CD4-positive, alpha-beta T cell treated with Interleukin-6 at 100 ng/mL for 8 hours (primary cell): ENCODE data around the gene TEAD1.
"Not testable (repeated sequence)": the region's sequence is repeated elsewhere in the genome, so short reads cannot be mapped to it uniquely, and the experiment has no call there.

Source experiments
- DNase-seq: peaks from one replicate; pipeline ENCODE4 v3.0.0-alpha.2; 2020; ENCODE audit warnings: mixed read lengths, low spot score

The TEAD1 gene

GRCh38 chr11:12864316-12865156 is 190.3 kb downstream of the TEAD1 start:
- DNase-seq = no peak

GRCh38 chr11:12865863-12866595 is 191.8 kb downstream of the TEAD1 start:
- DNase-seq = no peak

GRCh38 chr11:12867531-12867930 is 193.3 kb downstream of the TEAD1 start:
- DNase-seq = no peak

GRCh38 chr11:12868315-12869073 is 194.3 kb downstream of the TEAD1 start:
- DNase-seq = no peak

GRCh38 chr11:12871241-12871640 is 197.0 kb downstream of the TEAD1 start:
- DNase-seq = no peak

GRCh38 chr11:12871788-12872321 is 197.6 kb downstream of the TEAD1 start:
- no peak for DNase-seq

- no peak for DNase-seq
These were observed 202.1 kb downstream of the TEAD1 start for GRCh38 chr11:12876340-12876739.

- DNase-seq = no peak
These were observed 202.8 kb downstream of the TEAD1 start for GRCh38 chr11:12876988-12877387.

- DNase-seq = not testable (repeated sequence)
These were observed 203.3 kb downstream of the TEAD1 start for GRCh38 chr11:12877508-12877907.

GRCh38 chr11:12880327-12880726 is 206.1 kb downstream of the TEAD1 start:
- no peak for DNase-seq

- DNase-seq = no peak
These were observed 208.4 kb downstream of the TEAD1 start for GRCh38 chr11:12882670-12883069.

- no peak for DNase-seq
These were observed 210.6 kb downstream of the TEAD1 start for GRCh38 chr11:12884751-12885318.

GRCh38 chr11:12885717-12886239 is 211.6 kb downstream of the TEAD1 start:
- DNase-seq = no peak

- DNase-seq = no peak
These were observed 212.3 kb downstream of the TEAD1 start for GRCh38 chr11:12886508-12886907.

GRCh38 chr11:12888525-12889158 is 214.4 kb downstream of the TEAD1 start:
- DNase-seq = peak; percentile 51

GRCh38 chr11:12889243-12889642 is 215.0 kb downstream of the TEAD1 start:
- no peak for DNase-seq

GRCh38 chr11:12890476-12890875 is 216.3 kb downstream of the TEAD1 start:
- no peak for DNase-seq

GRCh38 chr11:12893787-12894672 is 219.8 kb downstream of the TEAD1 start:
- DNase-seq = peak; percentile 37

GRCh38 chr11:12897390-12897789 is 223.2 kb downstream of the TEAD1 start:
- DNase-seq = no peak

GRCh38 chr11:12897867-12898266 is 223.6 kb downstream of the TEAD1 start:
- no peak for DNase-seq
